ENCODE data around the gene HCFC1.
A peak's percentile ranks its signal among the peaks of the same experiment; 100 is the strongest.

Gene HCFC1

GRCh38 chrX:153956044-153956907 is 15.3 kb downstream of the HCFC1 start:
- DNase-seq = no peak

- no peak for DNase-seq
These were observed 16.3 kb downstream of the HCFC1 start for GRCh38 chrX:153955228-153955732.

- DNase-seq = no peak
These were observed 16.9 kb downstream of the HCFC1 start for GRCh38 chrX:153954558-153955227.

- DNase-seq = no peak
These were observed 17.6 kb downstream of the HCFC1 start for GRCh38 chrX:153953892-153954557.

- DNase-seq = no peak
These were observed 18.2 kb downstream of the HCFC1 start for GRCh38 chrX:153953342-153953830.

- no peak for DNase-seq
These were observed 19.1 kb downstream of the HCFC1 start for GRCh38 chrX:153952373-153953026.

- no peak for DNase-seq
These were observed 19.8 kb downstream of the HCFC1 start for GRCh38 chrX:153951683-153952372.

- no peak for DNase-seq
These were observed 21.5 kb downstream of the HCFC1 start for GRCh38 chrX:153950127-153950526.

GRCh38 chrX:153948847-153949805 is 22.5 kb downstream of the HCFC1 start:
- no peak for DNase-seq

- no peak for DNase-seq
These were observed 23.6 kb downstream of the HCFC1 start for GRCh38 chrX:153948002-153948466.

GRCh38 chrX:153947009-153947769 is 24.4 kb downstream of the HCFC1 start:
- peak; percentile 51 for DNase-seq

GRCh38 chrX:153945956-153946943 is 25.4 kb downstream of the HCFC1 start:
- DNase-seq = no peak

GRCh38 chrX:153944800-153945150 is 26.8 kb downstream of the HCFC1 start:
- no peak for DNase-seq

- DNase-seq = no peak
These were observed 27.3 kb downstream of the HCFC1 start, which contains the start of gene RENBP for GRCh38 chrX:153944140-153944799. TSS of gene RENBP (minus strand) at chrX:153944643. CDS start at chrX:153944610, 33 bp downstream.

GRCh38 chrX:153941336-153942252 is 30.0 kb downstream of the HCFC1 start:
- no peak for DNase-seq

GRCh38 chrX:153939573-153939972 is 32.0 kb downstream of the HCFC1 start:
- DNase-seq = no peak

- DNase-seq = no peak
These were observed 33.3 kb downstream of the HCFC1 start for GRCh38 chrX:153938226-153938786.

All from NCI-H526 treated with DMSO at 0.1 percent for 48 hours (cell line).